Motor neuron (in vitro differentiated cells): Measurements from ENCODE around the gene PAPSS1. TPM values are rescaled to one million over a fixed set of nuclear protein-coding genes. Genes with fewer than 3 reads are reported as not detected.

ENCODE experiments used
- ATAC-seq, 8 experiments: fragments of 200-7000 bp; cut with Tn5 transposase; replicated peaks in 6 of 8; 2 replicates each; pipeline ENCODE4 v1.8.0; 2021; ENCODE audit warnings: mild to moderate bottlenecking in 8 of 8, moderate library complexity in 8 of 8
- H3K27ac ChIP-seq, 2 donors: fragments of 250-450 bp; sonication (Bioruptor Pico); 2 replicates each; pipeline ENCODE4 v1.9.0; 2021; ENCODE audit warnings: antibody characterized with exemption in 2 of 2, mild to moderate bottlenecking in 2 of 2, moderate library complexity in 1 of 2
- H3K4me1 ChIP-seq, 2 donors: fragments of 250-450 bp; sonication (Bioruptor Pico); replicated peaks in 1 of 2; 2 replicates each; pipeline ENCODE4 v1.6.1; 2021; ENCODE audit warnings: antibody characterized with exemption in 2 of 2, mild to moderate bottlenecking in 2 of 2, moderate library complexity in 1 of 2
- H3K4me3 ChIP-seq, 5 donors: fragments of 250-450 bp; sonication (Bioruptor Pico); 2 replicates each; pipeline ENCODE4 v1.9.0; 2021; ENCODE audit warnings: antibody characterized with exemption in 5 of 5, mild to moderate bottlenecking in 5 of 5, moderate library complexity in 4 of 5
- WGBS, 10 experiments: fragments of 450-650 bp; shearing (Covaris generic); methylation state at CpG; one replicate each; pipeline ENCODE4 v1.0.0; 2022; 5-methylcytosine and 5-hydroxymethylcytosine counted together
- in situ Hi-C, 9 experiments: fragments of 400-800 bp; cut with MboI; loops; one replicate each; pipeline ENCODE4 v1.15.0; 2021; ENCODE audit warnings: low sequenced_read_pairs in 9 of 9, low pct_unique_long_range_greater_than_20kb in 2 of 9; ENCODE audit not compliant: unreplicated experiment in 9 of 9
- total RNA-seq, 8 experiments: library from RNA; unstranded; fragments of 300-600 nt; gene quantifications; 2 replicates each; pipeline versions ENCODE4 v1.2.3 to v1.2.4, GENCODE V29; 2022

PAPSS1 gene
- total RNA-seq, 8 experiments from 2014 or later, result 55.1 to 97.3 (median 77.7) TPM

DNA sequence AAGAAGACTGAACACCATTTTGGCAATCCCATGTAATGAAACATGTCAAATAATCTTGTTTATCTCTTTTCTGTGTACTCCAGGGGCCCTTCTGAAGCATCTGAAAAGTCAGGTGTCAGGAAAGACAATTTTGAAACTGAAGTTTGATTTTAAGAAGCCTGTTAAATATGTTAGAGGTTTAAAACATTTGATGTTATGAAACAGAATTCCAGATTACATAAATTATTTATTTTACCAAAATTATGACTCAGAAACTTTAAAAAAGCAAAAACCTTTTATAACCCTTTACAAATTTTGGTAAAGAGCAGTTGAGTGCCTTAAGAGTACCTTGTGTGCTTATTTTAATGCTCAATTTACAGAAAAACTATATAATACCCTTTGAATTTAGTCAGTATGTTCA lies 130.8 kb downstream of the PAPSS1 start:
- Histone ChIP-seq H3K27ac (no peak overlapping the region), H3K4me1 (no peaks in the 10 kb centered on the region), H3K4me3 (no peak overlapping the region)
- in situ Hi-C loops, result no loop called here
- no peak for ATAC-seq

GRCh38 chr4:107586371-107586770 lies 133.7 kb downstream of the PAPSS1 start:
- ATAC-seq, result no peak
- Histone ChIP-seq H3K27ac (no peak overlapping the region), H3K4me3 (no peak overlapping the region), H3K4me1 (no peaks in the 10 kb centered on the region)
- in situ Hi-C loops, result no loop called here
- 28 to 90% (median 58%) methylated on average over 1 to 4 of the region's 4 CpGs; no CpG with 5 or more reads in 1 of the 10 experiments for WGBS, 10 experiments

GRCh38 chr4:107579099-107579498 lies 140.9 kb downstream of the PAPSS1 start:
- Histone ChIP-seq H3K27ac (no peak overlapping the region), H3K4me1 (no peaks in the 10 kb centered on the region), H3K4me3 (no peak overlapping the region)
- no peak for ATAC-seq
- 89 to 100% methylated on average over 1 to 5 of the region's 13 CpGs; no CpG with 5 or more reads in 8 of the 10 experiments for WGBS, 10 experiments
- in situ Hi-C loops, result no loop called here

DNA sequence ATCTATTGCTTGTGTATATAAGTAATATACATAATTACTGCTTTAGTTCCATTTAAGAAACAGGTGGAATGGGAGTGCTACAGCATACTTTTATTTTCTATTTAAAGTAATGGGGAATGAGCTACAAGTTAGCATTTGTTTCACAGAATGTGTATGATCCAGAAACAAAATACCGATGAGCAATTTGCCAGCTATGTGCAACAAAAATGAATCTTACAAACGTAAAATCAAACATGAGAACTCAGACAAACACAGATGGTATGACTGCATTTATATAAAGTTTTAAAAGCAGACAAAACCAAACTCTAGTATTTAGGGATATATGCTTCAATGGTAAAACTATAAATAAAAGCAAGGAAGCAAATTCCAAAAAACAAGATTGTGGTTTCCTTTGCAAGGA lies 141.7 kb downstream of the PAPSS1 start:
- 39 to 100% (median 81%) methylated on average over 1 to 2 of the region's 2 CpGs; no CpG with 5 or more reads in 1 of the 10 experiments for WGBS, 10 experiments
- no peak overlapping the region for H3K27ac ChIP-seq
- no peak for ATAC-seq
- H3K4me3 ChIP-seq, result no peak overlapping the region
- H3K4me1 ChIP-seq, result no peaks in the 10 kb centered on the region
- in situ Hi-C loops, result no loop called here

DNA sequence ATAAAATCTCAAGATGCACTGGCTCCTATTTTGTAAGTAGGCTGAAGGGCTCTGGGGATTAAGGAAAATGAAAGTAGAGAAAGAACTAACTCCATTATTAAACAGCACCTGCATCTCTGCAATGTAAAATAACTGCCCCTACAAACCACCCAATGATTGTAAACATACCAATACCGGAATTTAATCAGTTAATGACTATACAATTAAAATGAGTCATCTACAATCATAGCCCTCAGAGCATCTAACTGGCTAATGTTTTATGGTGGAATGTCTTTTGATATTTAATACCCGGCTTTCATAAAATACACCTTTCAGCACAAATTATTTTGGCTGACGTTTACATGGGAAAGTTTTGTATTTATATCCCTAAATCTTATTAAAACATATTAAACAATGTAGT lies 142.3 kb downstream of the PAPSS1 start:
- no peak for ATAC-seq
- WGBS, 10 experiments, result 0 to 94% (median 89%) methylated on average over 1 to 3 of the region's 3 CpGs; no CpG with 5 or more reads in 2 of the 10 experiments
- no peak overlapping the region for H3K27ac ChIP-seq
- H3K4me3 ChIP-seq, result no peak overlapping the region
- no peaks in the 10 kb centered on the region for H3K4me1 ChIP-seq
- in situ Hi-C loops, result no loop called here

DNA sequence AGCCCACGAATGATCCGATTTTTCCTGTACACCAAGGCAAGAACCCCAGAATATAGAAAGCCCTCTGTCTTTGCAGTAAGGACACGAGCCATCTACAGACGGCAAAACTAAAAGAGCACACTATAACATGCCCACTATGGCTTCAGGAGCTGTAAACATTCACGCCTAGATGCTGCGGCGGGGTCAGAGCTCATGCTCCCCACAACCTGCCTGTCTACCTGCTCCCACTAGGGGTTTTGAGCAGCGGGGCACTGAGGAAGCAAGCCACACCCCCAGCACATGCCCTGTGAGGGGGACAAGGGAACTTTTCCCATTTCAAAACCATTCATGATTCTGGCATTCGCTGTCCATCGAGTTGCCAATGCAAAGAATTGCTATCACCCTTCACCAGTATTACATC lies 144.8 kb downstream of the PAPSS1 start:
- Histone ChIP-seq H3K4me1 (no peaks in the 10 kb centered on the region), H3K4me3 (no peak overlapping the region), H3K27ac (no peak overlapping the region)
- 48 to 96% (median 78%) methylated on average over 1 to 8 of the region's 10 CpGs; no CpG with 5 or more reads in 4 of the 10 experiments for WGBS, 10 experiments
- in situ Hi-C loops, result no loop called here
- ATAC-seq, result no peak

DNA sequence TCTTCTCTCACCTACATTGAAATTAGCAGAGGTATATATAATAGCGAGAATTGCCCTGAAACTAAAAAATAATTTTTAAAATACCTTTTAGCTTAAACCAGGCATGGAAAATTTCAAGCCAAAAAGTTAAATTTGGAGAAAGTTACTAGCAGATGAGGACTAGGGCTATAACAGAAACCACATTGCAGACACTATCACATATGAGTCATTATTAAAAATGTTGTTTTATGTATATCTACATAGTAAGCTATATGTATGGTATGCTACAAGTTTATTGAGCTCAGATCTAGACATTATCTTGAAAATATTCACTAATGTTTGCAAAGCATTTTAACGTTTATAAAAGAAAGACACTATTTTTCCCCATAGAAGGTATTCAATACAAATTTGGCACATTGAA lies 147.8 kb downstream of the PAPSS1 start:
- ATAC-seq, result no peak
- no peak overlapping the region for H3K27ac ChIP-seq
- in situ Hi-C loops, result no loop called here
- H3K4me3 ChIP-seq, result no peak overlapping the region
- H3K4me1 ChIP-seq, result no peaks in the 10 kb centered on the region
- 36 to 88% (median 73%) methylated on average over 1 to 2 of the region's 2 CpGs; no CpG with 5 or more reads in 1 of the 10 experiments for WGBS, 10 experiments

DNA sequence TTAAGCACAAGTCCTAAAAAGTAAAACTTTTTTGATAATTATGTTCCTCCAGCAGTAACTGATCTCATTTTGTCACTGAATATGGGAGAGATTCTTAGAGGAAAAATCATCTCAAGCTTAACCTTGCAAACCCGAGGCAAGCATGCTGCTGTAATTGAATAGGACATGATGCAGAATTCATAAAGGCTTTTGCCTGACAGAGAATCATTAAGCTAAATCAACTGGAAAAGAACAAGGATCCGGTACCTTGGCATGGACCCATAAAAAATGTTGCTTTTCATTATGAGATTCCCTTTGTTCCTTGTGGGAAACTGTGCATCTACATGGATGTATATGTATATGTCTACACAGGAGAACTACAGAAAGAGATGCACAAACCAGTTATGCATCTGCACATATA lies 149.1 kb downstream of the PAPSS1 start:
- in situ Hi-C loops, result no loop called here
- 0 to 100% (median 68%) methylated on average over 1 to 2 of the region's 2 CpGs for WGBS, 10 experiments
- no peak overlapping the region for H3K27ac ChIP-seq
- H3K4me3 ChIP-seq, result no peak overlapping the region
- ATAC-seq, result peak in 1 of 8 experiments; percentile 48
- H3K4me1 ChIP-seq, result no peaks in the 10 kb centered on the region

- peak in 1 of 8 experiments; percentile 63 for ATAC-seq
- no peak overlapping the region for H3K27ac ChIP-seq
Observed at GRCh38 chr4:107564326-107564725, 155.7 kb downstream of the PAPSS1 start.

More at GRCh38 chr4:107564326-107564725, 155.7 kb downstream of the PAPSS1 start:
- WGBS, 10 experiments, result 14 to 86% (median 50%) methylated on average over 1 to 5 of the region's 5 CpGs; no CpG with 5 or more reads in 1 of the 10 experiments
- Histone ChIP-seq H3K4me3 (no peak overlapping the region), H3K4me1 (no peaks in the 10 kb centered on the region)
- in situ Hi-C loops, result no loop called here

Other genes with a start within 250 kb of the PAPSS1 start
- gene SGMS2, start 104.7 kb upstream of the PAPSS1 start, total RNA-seq, result 10 to 100 TPM in 3 of 8 experiments, 1 to 10 TPM in 2, under 1 TPM in 3; 0.38 to 34.1 (median 2.4) TPM
- gene CYP2U1, start 211.3 kb upstream of the PAPSS1 start, total RNA-seq, result 10 to 100 TPM in 1 of 8 experiments, 1 to 10 TPM in 7; 4.2 to 12.8 (median 5.5) TPM